ENCODE data around the gene ARL3.

GRCh38 chr10:102720775-102721301 lies 6.6 kb upstream of the ARL3 start:
- no peak for TF ChIP-seq EP300 (IDR thresholded peaks at IDR 0.05)
- TF ChIP-seq CTCF (IDR thresholded peaks at IDR 0.05) = no peak
- TF ChIP-seq POLR2A (IDR thresholded peaks at IDR 0.05) = no peak
- no peak for TF ChIP-seq POLR2AphosphoS5 (IDR thresholded peaks at IDR 0.05)

Measured in sigmoid colon (tissue), 4 donors.